HG03432 (cell line): Measurements from ENCODE around the gene TMEM100.

Source experiments
- ATAC-seq: cut with Tn5 transposase; IDR thresholded peaks from one replicate; pipeline ENCODE4 v1.9.1; 2021; ENCODE audit warnings: mild to moderate bottlenecking, moderate library complexity; ENCODE audit not compliant: unreplicated experiment

Gene TMEM100

DNA sequence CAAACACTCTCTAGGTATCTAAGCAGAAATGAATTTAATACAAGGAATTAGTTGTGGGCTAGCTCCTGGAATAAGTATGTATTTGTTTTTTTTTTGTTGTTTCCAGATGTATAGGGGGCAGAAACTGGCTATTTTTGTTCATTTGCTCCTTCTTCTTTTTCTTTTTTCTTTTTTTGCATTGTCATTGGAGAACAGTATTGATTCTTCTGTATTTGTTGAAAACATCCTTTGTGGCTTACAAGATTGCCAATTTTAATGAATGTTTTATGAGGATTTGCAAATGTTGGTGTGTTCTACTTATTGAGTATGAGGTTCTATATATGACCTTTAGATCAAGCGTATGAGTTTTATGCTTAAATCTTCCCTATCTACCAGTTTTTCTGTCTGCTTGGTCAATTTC is 22.6 kb upstream of the TMEM100 start:
- no peak for ATAC-seq

DNA sequence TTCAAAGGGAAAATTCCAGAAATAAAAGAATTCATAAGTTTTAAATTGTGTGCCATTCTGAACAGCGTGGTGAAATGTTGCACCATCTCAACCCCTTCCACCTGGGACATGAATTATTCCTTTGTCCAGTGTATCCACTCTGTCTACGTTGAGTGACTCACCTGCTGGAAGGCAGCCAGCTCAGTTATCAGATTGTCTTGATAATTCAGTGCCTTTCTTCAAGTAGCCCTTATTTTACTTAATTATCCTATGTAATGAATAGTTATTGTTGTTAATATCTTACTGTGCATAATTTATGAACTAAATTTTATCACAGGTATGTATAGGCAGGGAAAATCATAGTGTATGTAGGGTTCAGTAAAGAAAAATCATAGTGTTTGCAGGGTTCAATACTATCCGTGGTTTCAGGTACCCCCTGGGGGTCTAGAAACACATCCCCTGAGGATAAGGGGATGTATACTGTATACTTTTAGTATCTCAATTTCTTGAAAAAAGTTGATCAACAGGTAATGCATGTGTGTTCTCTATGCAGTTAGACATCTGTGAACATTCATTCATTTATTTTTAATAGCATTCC is 20.5 kb upstream of the TMEM100 start:
- ATAC-seq: peak; percentile 44

DNA sequence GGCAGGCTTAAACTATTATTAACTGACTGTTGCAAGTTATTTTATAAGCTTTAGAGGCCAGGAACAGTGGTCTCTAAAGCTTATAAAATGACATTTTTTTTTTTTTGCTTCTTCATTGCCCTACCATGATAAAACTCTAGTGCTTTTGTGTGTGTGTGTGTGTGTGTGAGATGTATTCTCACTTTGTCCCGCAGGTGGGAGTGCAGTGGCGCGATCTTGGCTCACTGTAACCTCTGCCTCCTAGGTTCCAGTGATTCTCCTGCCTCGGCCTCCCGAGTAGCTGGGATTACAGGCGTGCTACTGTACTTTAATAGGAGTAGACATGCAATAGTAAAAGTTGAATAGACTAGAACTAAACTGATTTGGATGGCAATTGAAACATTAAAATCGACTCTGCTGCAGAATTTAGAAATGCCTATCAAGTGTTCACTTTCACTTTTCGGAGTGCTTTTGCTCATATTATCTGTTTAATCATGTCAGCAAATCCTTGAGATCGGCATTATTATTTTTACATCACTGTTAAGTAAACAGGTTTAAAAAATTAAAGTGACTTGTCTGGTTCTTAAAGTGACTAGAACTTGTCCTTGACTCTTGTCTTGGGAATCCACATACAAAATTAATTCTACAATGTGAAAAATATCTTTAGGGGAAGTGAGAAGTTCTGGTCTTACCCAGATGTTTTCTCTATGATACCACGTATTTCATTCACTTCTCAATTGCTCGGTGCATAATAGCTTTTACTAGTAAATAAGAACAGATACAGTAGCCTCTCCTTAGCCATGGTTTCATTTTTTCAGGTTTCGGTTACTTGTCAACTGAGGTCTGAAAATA is 19.8 kb upstream of the TMEM100 start:
- ATAC-seq: peak; percentile 95

DNA sequence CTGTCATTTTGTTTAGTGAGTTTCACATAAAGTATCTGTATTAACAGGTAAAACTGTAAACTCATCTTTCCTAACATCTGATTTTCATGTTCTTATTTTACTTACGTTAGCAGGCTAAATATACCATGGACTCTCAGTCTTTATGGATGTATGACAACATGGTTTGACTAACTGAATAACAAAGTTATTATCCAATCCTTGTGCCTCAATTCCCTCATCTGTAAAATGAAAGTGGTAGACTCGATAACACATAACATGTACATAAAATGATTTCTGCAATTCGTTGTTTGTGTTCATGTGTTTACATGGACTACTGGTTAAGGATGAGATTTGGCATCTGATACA is 18.7 kb upstream of the TMEM100 start:
- no peak for ATAC-seq

DNA sequence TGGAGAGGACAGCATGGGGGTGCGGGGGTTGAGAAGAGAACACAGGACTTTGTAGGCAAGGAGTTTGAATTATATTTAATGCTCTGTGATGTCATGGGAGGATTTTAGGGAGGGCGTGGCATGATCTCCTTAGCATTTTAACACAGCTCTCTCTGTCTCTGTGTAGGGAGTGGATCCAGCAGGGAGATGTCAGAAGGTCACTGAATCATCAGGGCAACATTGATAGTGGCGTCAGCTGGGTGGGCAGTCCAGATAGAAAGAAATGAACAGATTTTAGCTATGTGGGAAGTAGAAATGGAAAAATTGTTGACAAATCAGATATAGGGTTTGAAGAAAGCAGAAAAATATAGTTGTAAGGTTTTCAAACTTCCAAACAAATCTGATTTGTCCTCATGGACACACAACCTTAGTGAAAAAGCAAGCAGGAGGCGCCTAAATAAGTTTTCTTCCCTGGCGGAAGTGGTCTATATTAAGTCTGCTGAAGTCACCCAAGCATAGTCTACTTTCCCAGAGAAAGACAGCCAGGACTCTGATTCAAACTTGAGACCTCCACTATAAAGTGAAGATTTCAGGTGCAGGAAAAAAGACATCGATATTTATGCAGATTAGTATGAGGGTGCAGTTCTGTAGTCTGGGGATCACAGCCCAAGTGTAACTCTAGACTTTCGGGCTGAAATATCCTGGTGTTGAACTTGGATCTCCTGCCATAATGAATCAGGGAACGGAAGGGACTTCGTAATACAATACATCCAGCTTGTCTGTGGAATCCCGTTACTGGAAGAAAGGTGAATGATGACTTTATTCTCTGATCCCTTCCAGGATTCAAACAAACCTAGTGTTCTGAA is 18.1 kb upstream of the TMEM100 start:
- no peak for ATAC-seq

DNA sequence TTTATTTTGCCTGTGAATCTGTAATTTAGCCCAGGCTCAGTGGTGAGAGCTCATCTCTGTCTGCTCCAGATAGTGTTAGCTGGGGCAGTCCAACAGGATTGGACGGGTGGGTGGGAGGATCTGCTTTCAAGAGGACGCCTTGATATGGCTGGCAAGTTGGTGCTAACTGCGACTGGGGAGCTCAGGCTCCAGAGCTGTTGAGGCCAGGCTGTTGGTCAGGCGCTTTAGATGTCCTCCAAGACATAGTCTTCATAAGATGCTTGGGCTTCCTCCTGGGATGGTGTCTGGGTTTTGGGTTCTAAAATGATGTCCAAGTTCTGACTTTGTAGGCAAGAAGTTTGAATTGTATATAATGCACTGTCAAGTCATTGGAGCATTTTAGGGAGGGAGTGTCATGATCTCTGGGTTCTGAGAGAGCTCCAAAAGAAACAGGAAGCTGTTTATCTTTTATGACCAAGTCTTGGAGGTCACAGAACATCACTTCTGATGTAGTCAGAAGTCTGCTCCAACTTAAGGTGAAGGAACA is 15.4 kb upstream of the TMEM100 start:
- ATAC-seq: no peak

DNA sequence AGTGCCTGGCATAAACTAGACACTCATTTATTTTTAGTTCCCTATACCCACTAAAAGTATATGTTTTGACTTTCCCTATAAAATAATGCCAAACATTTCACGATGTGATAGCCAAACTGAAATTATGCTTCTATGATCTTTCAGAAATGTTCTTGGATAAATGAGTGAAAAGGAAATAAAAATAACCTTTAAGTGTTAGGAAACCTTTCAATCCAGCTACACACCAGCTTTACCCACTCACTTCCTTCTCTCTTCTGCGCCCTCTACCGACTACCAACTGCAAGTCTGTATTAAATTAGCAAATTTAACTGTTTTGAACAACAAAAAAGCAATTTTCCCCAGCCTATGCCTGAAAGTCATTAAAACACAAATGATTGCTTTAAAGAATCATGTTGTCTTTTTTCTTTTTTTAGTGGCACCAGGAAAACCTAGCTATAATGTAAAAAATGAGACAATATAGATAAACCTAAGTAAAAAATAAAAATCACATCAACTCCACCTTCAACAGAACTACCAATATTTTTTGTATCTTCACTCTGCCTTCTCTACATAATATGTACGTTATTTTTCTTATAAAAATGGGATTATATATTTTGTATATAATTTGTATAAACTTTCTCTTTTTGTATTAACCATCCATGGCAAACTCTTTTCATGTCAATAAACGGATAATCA is 13.2 kb upstream of the TMEM100 start:
- ATAC-seq: no peak

DNA sequence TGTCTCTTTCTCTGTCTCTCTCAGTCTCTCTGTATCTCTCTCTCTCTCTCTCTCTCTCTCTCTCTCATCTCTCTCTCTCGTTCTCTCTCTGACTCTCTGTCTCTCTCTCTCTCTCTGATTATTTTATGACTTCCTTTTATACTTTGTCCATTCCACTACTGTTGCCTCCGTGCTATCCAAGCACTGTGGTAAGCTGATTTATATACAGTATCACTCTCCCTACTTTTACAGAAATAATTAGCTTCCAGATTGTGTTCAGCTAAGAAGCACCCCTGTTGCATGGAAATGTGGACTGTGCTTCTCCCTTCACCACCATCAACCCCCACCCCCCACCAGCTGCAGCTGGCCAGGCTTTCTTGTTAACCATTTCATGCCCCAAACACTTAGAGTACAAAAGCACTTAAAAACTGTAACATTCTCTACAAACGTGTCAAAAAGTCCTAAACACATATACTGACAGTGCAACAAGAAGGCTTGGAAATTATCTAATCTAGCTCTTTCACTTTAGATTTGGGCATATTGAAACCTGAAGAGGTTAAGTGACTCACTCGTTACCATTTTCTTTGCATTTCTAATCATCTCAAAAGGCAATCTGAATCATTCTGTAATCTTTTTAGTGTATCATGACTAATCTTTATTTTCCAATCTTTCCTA is 11.6 kb upstream of the TMEM100 start:
- ATAC-seq: peak; percentile 72

DNA sequence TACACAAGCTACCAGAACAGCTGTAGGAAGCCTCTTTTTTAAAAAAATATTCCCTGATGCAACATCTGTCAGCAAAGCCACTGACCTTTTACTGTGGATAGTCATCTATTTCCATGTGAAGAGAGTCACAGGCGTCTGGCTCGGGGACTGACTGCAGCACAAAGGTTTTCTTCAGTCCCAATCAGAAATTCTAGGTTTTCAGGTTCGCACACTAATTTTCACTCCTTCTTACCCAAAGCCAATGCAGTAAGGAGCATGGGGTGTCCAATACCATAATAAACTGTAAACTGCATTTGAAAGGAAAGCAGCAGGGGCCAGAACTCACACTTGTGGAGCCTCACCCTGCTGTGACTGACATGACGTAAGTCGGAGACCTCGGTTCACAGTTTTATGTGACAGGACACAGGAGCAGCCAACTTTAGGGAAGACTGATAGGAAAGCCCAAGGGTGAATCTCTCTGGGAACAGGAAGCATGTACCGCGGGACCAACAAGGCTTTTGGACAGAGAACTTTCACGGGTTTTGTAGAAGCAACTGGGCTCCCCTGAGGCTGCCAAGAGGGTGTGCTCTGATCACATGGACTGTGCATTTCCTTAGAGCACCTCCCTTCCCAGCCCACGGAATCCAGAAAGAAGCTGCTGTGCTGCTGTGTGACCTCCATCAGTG is 9.1 kb upstream of the TMEM100 start:
- ATAC-seq: no peak

DNA sequence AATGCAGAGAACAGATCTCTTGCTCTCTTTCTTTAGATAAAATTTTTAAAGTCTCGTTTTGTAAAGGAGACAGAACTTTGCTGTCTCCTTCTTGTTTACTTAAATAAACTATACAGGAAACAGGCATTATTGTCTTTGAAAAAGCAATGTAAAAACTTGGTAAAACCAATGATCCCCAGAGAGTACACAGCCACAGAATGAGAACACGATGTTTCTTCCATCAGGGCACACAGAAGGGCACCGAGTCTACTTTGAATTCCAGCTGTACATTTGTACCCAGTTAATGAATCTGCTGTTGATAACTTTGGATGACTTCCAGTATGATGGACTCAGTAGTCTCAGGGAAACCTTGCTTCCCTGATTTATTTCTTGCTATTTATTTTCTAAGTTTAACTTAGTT is 8.1 kb upstream of the TMEM100 start:
- ATAC-seq: no peak

DNA sequence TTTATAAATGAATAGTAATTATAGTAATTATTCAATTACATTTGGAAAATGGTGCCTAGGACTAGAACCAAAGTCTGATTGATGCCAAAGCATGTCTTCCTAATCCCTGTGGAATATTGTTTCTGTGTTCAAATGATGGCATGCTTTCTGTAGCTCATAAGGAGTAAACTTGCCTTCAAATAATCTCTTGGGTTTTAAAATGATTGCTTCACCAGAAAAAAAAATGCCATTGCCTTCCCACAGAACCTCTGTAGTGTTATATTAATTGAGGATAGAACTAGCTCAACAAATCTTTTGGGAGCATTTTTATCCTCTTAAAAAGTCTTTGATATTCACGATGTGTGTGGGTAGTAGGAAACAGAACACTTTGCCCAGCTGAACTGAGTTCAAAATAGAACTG is 7.7 kb upstream of the TMEM100 start:
- ATAC-seq: no peak

DNA sequence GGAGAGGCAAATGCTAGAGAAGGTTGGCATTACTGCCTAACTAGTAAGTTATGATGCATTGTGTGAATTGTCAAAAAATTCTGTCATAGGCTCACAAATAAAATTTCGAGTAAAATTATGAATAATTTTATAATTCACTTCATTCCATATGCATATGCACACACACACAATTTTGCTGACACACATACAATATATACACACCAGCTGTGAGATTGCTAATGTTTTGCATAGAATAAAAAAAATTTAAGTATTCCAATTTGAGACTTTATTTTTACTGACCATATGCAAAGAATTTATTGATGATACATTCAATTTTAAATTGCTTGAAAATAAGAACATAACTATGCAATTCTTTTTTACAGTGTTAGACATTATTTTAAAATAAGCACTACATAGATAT is 6.8 kb upstream of the TMEM100 start:
- ATAC-seq: no peak

DNA sequence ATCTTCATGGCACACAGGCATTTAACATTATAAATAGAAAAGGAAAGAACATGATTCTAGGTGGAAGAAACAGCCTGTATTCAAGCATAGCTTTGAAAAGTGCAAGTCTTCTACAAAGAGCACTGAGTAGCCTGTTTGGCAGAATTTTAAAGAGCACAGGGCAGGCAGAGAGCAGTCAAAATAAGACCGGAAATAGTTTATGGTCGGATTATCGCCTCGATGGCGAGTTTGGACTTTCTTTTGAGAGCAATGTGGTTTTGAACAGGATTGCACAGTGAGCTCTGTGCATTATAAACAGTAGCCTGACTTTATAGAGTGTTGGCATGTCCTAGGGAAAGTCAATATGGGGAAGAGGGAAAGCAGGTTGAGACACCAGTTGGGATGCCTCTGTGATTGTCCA is 6.2 kb upstream of the TMEM100 start:
- ATAC-seq: no peak

DNA sequence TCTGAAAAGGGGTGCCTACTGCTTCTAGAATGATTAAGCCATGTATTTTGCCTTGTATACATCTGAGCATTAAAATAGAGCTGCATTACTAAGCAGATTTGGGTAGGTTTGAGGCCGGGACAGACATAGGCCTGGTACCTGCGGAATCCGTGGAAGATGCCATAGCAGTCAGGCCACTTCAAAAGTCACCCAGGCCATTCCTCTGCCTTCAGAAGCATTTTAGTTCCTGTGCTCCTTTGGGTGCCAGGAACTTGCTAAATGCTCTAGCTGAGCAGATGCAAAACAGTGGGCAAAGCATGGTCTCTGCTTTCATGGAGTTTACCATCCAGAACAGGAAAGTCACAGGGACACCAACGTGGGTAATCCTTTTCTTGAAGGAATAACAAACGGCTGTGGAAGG is 5.7 kb upstream of the TMEM100 start:
- ATAC-seq: no peak

DNA sequence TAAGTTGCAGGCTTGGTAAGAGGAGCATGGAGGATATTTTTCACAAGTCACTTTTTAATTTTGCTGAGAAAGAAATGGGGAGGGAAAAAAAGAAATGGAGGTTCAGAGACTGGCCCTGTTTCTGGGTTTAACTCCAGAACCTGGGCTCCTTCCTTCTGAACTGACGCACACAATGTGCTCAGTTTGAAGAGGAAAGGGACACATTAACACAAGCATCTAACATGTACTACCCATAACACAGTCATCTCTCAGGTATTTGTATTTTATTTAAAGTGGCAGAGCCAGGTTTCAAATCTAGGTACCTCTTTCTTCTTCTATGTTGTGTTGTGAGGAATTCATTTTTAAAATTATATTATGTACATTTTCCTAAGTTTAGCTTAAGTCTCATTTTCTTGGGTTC is 5.3 kb upstream of the TMEM100 start:
- no peak for ATAC-seq

DNA sequence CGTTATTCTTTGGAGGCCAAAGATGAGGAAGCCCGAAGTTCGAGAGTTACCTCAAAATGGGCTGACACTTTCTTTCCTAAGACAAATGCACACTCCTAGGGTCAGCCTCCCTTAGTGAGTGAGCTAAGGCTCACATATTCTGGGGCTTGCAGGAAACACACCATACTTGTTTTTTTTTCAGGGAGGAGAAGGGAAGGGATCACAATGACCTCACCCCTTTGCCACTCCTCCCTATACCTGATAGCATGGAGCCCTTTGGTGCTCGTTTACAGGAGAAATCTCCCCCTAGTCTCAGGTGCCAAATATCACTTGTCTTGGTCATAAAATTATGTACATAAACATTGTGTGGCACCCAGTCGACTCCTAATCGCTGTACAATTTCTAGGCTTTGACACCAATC is 4.6 kb upstream of the TMEM100 start:
- no peak for ATAC-seq

DNA sequence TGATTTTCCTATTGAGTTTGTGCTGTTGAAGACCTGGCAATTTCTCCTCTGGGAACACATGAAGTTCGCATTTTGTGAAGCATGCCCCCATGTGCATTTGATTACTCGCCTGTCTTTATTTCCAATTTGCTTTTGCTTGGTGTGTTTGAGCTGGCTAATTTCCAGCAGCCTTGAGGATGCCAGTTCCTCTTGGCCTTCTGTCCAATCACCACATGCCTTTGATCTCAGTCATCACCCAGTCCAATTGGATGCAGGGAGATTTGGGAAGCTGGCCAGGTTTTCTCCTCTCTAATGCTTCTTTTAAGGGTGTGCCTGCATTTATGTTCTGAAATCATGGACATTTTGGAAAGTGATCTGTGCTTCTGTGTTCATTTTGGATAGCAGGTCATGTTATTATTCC is 3.8 kb upstream of the TMEM100 start:
- no peak for ATAC-seq

DNA sequence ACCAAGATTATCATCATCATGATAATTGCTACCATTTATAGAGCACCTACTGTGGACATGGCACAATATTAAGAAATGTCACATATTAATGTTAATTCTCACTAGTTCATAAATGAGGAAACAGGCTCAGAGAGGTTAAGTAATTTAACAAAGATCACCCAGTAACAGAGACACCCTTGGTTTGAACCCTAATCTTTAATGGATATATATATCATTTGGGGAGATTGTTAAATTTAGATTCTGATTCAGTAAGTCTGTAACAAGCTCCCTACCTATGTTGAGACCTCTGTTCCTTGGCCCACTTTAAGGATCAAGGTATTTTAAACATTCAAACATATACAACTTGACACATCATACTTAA is 804 bp upstream of the TMEM100 start:
- no peak for ATAC-seq

DNA sequence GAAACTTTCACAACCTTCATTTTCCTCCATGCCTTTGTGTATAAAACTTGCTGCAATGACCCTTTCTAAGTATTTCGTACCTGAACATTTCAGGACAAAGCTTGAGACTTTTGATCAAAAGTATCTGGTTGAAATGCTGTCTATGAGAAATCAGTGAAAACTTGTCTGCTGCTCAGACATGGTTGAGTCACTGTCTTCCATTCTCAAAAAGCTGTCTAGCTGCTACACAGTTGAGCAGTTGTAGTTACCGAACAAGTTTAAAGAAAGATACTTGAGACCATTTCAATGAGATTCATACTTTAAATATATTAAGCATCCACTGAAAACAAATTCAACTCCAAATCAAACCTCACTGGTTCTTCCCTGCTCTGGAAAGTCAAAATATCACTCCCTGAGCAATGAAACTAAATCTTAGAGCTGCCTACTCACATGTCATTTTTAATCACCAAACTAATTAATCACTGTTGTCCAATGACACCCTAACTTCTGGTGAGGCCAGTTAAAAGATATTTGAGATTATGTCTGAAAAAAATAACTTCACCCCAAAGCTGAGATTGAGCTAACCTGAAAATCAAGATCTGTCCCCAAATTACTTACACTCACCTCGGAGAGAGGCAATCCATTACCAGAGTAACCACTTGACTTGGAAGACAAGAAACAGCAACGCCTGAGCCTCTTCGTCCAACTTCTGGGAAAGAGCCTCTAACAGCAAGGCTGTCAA is 488 bp downstream of the TMEM100 start:
- ATAC-seq: no peak
